Measurements from ENCODE around the gene CHAC1.

CHAC1 gene

GRCh38 chr15:40985541-40986330, 32.5 kb downstream of the CHAC1 start:
- peaks cover 72% of the 10 kb centered on the region for H3K36me3 ChIP-seq (ENCODE audit: control insufficient read depth, low read depth, low read length)
- no peak overlapping the region for H3K4me3 ChIP-seq (ENCODE audit: low read length)
- no peaks in the 10 kb centered on the region for H3K9me3 ChIP-seq (ENCODE audit: control insufficient read depth, low read depth, low read length)
- H3K27me3 ChIP-seq (ENCODE audit: control insufficient read depth, insufficient read depth, low read length) = no peaks in the 10 kb centered on the region
- H3K27ac ChIP-seq (ENCODE audit: low read length) = no peak overlapping the region
- H3K9ac ChIP-seq (ENCODE audit: low read length) = no peak overlapping the region
- no peaks in the 10 kb centered on the region for H3K4me1 ChIP-seq (ENCODE audit: control insufficient read depth, low read depth, low read length)

- Histone ChIP-seq H3K4me1 (ENCODE audit: control insufficient read depth, low read depth, low read length) (no peaks in the 10 kb centered on the region), H3K27me3 (ENCODE audit: control insufficient read depth, insufficient read depth, low read length) (no peaks in the 10 kb centered on the region), H3K9me3 (ENCODE audit: control insufficient read depth, low read depth, low read length) (no peaks in the 10 kb centered on the region), H3K4me3 (ENCODE audit: low read length) (no peak overlapping the region), H3K9ac (ENCODE audit: low read length) (no peak overlapping the region), H3K27ac (ENCODE audit: low read length) (no peak overlapping the region), H3K36me3 (ENCODE audit: control insufficient read depth, low read depth, low read length) (peaks cover 66% of the 10 kb centered on the region)
These were observed 33.5 kb downstream of the CHAC1 start for GRCh38 chr15:40986820-40987219.

GRCh38 chr15:40988156-40988555, 34.9 kb downstream of the CHAC1 start:
- H3K9me3 ChIP-seq (ENCODE audit: control insufficient read depth, low read depth, low read length) = no peaks in the 10 kb centered on the region
- H3K27me3 ChIP-seq (ENCODE audit: control insufficient read depth, insufficient read depth, low read length) = no peaks in the 10 kb centered on the region
- H3K4me3 ChIP-seq (ENCODE audit: low read length) = no peak overlapping the region
- no peak overlapping the region for H3K27ac ChIP-seq (ENCODE audit: low read length)
- H3K9ac ChIP-seq (ENCODE audit: low read length) = no peak overlapping the region
- H3K36me3 ChIP-seq (ENCODE audit: control insufficient read depth, low read depth, low read length) = peaks cover 53% of the 10 kb centered on the region
- no peaks in the 10 kb centered on the region for H3K4me1 ChIP-seq (ENCODE audit: control insufficient read depth, low read depth, low read length)

GRCh38 chr15:40990080-40990479, 36.8 kb downstream of the CHAC1 start:
- no peak overlapping the region for H3K4me3 ChIP-seq (ENCODE audit: low read length)
- no peaks in the 10 kb centered on the region for H3K27me3 ChIP-seq (ENCODE audit: control insufficient read depth, insufficient read depth, low read length)
- H3K4me1 ChIP-seq (ENCODE audit: control insufficient read depth, low read depth, low read length) = no peaks in the 10 kb centered on the region
- H3K27ac ChIP-seq (ENCODE audit: low read length) = no peak overlapping the region
- H3K36me3 ChIP-seq (ENCODE audit: control insufficient read depth, low read depth, low read length) = peaks cover 33% of the 10 kb centered on the region
- H3K9ac ChIP-seq (ENCODE audit: low read length) = no peak overlapping the region
- H3K9me3 ChIP-seq (ENCODE audit: control insufficient read depth, low read depth, low read length) = no peaks in the 10 kb centered on the region

GRCh38 chr15:40990789-40991188, 37.5 kb downstream of the CHAC1 start:
- Histone ChIP-seq H3K4me3 (ENCODE audit: low read length) (no peak overlapping the region), H3K27ac (ENCODE audit: low read length) (no peak overlapping the region), H3K27me3 (ENCODE audit: control insufficient read depth, insufficient read depth, low read length) (no peaks in the 10 kb centered on the region), H3K36me3 (ENCODE audit: control insufficient read depth, low read depth, low read length) (peaks cover 28% of the 10 kb centered on the region), H3K9ac (ENCODE audit: low read length) (no peak overlapping the region), H3K9me3 (ENCODE audit: control insufficient read depth, low read depth, low read length) (no peaks in the 10 kb centered on the region), H3K4me1 (ENCODE audit: control insufficient read depth, low read depth, low read length) (no peaks in the 10 kb centered on the region)

- Histone ChIP-seq H3K4me3 (ENCODE audit: low read length) (no peak overlapping the region), H3K36me3 (ENCODE audit: control insufficient read depth, low read depth, low read length) (peaks cover 28% of the 10 kb centered on the region), H3K9me3 (ENCODE audit: control insufficient read depth, low read depth, low read length) (no peaks in the 10 kb centered on the region), H3K9ac (ENCODE audit: low read length) (no peak overlapping the region), H3K4me1 (ENCODE audit: control insufficient read depth, low read depth, low read length) (no peaks in the 10 kb centered on the region), H3K27ac (ENCODE audit: low read length) (no peak overlapping the region), H3K27me3 (ENCODE audit: control insufficient read depth, insufficient read depth, low read length) (no peaks in the 10 kb centered on the region)
These were observed 38.1 kb downstream of the CHAC1 start for GRCh38 chr15:40991355-40991754.

GRCh38 chr15:40992241-40992741, 39.0 kb downstream of the CHAC1 start:
- Histone ChIP-seq H3K27me3 (ENCODE audit: control insufficient read depth, insufficient read depth, low read length) (no peaks in the 10 kb centered on the region), H3K9me3 (ENCODE audit: control insufficient read depth, low read depth, low read length) (no peaks in the 10 kb centered on the region), H3K9ac (ENCODE audit: low read length) (no peak overlapping the region), H3K36me3 (ENCODE audit: control insufficient read depth, low read depth, low read length) (peaks cover 30% of the 10 kb centered on the region), H3K4me1 (ENCODE audit: control insufficient read depth, low read depth, low read length) (no peaks in the 10 kb centered on the region), H3K4me3 (ENCODE audit: low read length) (no peak overlapping the region), H3K27ac (ENCODE audit: low read length) (no peak overlapping the region)

- Histone ChIP-seq H3K4me1 (ENCODE audit: control insufficient read depth, low read depth, low read length) (no peaks in the 10 kb centered on the region), H3K9me3 (ENCODE audit: control insufficient read depth, low read depth, low read length) (no peaks in the 10 kb centered on the region), H3K9ac (ENCODE audit: low read length) (no peak overlapping the region), H3K4me3 (ENCODE audit: low read length) (no peak overlapping the region), H3K36me3 (ENCODE audit: control insufficient read depth, low read depth, low read length) (peaks cover 29% of the 10 kb centered on the region), H3K27me3 (ENCODE audit: control insufficient read depth, insufficient read depth, low read length) (no peaks in the 10 kb centered on the region), H3K27ac (ENCODE audit: low read length) (no peak overlapping the region)
These were observed 39.6 kb downstream of the CHAC1 start for GRCh38 chr15:40992825-40993224.

DNA sequence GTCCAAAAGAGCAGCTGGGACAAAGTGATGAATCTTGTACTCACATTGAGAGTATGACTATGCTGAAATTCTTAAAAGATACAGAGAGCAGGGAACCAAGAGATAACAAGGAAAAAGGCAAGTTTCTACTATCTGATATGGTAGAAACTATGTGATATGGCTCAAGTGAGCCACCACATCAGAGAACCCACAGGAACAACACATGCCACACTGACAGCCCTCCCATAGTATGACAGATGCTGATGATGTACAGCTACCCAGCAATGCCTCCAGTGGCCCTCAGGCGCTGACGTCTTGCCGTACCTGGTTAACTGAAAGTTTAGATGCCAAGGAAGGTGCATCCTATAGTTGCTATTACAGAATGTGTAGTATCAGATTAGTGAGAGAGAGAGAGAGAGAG, 42.4 kb downstream of the CHAC1 start:
- no peak overlapping the region for H3K9ac ChIP-seq (ENCODE audit: low read length)
- H3K4me1 ChIP-seq (ENCODE audit: control insufficient read depth, low read depth, low read length) = no peaks in the 10 kb centered on the region
- H3K27me3 ChIP-seq (ENCODE audit: control insufficient read depth, insufficient read depth, low read length) = no peaks in the 10 kb centered on the region
- H3K27ac ChIP-seq (ENCODE audit: low read length) = no peak overlapping the region
- no peaks in the 10 kb centered on the region for H3K9me3 ChIP-seq (ENCODE audit: control insufficient read depth, low read depth, low read length)
- peaks cover 24% of the 10 kb centered on the region for H3K36me3 ChIP-seq (ENCODE audit: control insufficient read depth, low read depth, low read length)
- H3K4me3 ChIP-seq (ENCODE audit: low read length) = no peak overlapping the region

GRCh38 chr15:40999190-40999589, 45.9 kb downstream of the CHAC1 start:
- Histone ChIP-seq H3K36me3 (ENCODE audit: control insufficient read depth, low read depth, low read length) (peaks cover 34% of the 10 kb centered on the region), H3K9ac (ENCODE audit: low read length) (no peak overlapping the region), H3K27ac (ENCODE audit: low read length) (no peak overlapping the region), H3K4me3 (ENCODE audit: low read length) (no peak overlapping the region), H3K27me3 (ENCODE audit: control insufficient read depth, insufficient read depth, low read length) (no peaks in the 10 kb centered on the region), H3K4me1 (ENCODE audit: control insufficient read depth, low read depth, low read length) (no peaks in the 10 kb centered on the region), H3K9me3 (ENCODE audit: control insufficient read depth, low read depth, low read length) (no peaks in the 10 kb centered on the region)

DNA sequence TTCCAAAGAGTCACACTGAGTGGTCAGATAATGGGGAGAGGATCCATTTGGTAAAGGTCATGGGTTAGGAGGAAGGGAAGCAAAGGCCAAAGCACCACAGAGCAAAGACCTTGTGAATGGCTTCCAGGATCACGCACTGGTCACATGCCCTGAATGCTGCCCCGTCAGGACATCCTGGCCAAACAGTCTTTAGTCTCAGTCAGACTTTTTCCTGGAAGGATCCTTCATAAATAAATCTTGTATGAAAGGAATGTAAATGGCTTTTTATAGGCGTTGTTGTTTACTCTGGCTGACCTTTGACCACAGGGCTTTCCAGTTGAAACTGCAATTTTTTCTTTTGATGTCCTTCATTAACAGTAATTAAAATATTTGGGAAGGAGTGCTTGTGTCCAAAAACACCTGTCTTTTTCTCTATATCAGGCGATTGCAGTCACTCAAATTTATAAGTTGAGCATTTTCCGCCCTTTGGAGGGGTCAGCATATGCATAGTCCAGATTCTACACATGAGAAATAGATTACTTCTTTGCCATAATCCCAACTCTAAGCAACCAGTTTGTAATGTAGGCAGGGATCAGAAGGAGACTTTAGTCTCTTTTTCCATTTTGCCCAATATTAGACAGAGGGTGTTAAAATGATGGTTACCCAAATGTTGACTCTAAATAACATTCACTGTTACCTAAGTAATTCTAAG, 48.4 kb downstream of the CHAC1 start:
- H3K27ac ChIP-seq (ENCODE audit: low read length) = no peak overlapping the region
- no peaks in the 10 kb centered on the region for H3K4me1 ChIP-seq (ENCODE audit: control insufficient read depth, low read depth, low read length)
- H3K4me3 ChIP-seq (ENCODE audit: low read length) = no peak overlapping the region
- no peak overlapping the region for H3K9ac ChIP-seq (ENCODE audit: low read length)
- no peaks in the 10 kb centered on the region for H3K9me3 ChIP-seq (ENCODE audit: control insufficient read depth, low read depth, low read length)
- H3K27me3 ChIP-seq (ENCODE audit: control insufficient read depth, insufficient read depth, low read length) = no peaks in the 10 kb centered on the region
- peaks cover 43% of the 10 kb centered on the region for H3K36me3 ChIP-seq (ENCODE audit: control insufficient read depth, low read depth, low read length)

DNA sequence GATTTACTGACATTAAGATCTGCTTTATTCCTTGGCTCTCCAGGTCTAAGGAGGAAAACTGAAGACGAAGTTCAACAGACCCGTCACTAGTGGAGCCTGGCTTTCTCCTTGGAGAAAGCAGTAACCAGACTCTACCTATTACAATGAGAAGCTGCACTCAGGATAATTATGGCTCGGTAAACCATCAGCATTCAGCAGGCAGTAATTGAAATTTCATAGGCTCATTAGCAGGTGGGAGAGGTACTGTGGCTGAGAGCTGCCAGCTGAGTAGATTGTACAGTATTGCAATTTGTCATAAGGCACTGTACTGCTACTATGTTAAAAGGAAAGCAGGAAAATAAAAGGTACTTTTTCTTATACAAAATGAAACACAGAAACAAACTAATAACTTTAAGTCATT, 51.2 kb downstream of the CHAC1 start:
- Histone ChIP-seq H3K36me3 (ENCODE audit: control insufficient read depth, low read depth, low read length) (peaks cover 33% of the 10 kb centered on the region), H3K27me3 (ENCODE audit: control insufficient read depth, insufficient read depth, low read length) (no peaks in the 10 kb centered on the region), H3K9ac (ENCODE audit: low read length) (no peak overlapping the region), H3K27ac (ENCODE audit: low read length) (no peak overlapping the region), H3K9me3 (ENCODE audit: control insufficient read depth, low read depth, low read length) (no peaks in the 10 kb centered on the region), H3K4me1 (ENCODE audit: control insufficient read depth, low read depth, low read length) (no peaks in the 10 kb centered on the region), H3K4me3 (ENCODE audit: low read length) (no peak overlapping the region)

All from iPS-18a (cell line).